Hepatocyte (in vitro differentiated cells): ENCODE results near the gene ATP6V0B. TPM values are rescaled to one million over a fixed set of nuclear protein-coding genes. Genes with fewer than 3 reads are reported as not detected.

ENCODE experiments used
- DNase-seq: peaks from one replicate; pipeline ENCODE4 v3.0.0-alpha.2; 2016; ENCODE audit warnings: low spot score
- H2AFZ ChIP-seq: fragments of 200-600 bp; sonication (generic); 2 replicates; pipeline ENCODE4 v1.6.0; 2016; ENCODE audit warnings: antibody characterized with exemption, mild to moderate bottlenecking
- H3K27ac ChIP-seq: fragments of 200-600 bp; sonication (generic); 2 replicates; pipeline ENCODE4 v1.5.1; 2016; ENCODE audit warnings: mild to moderate bottlenecking
- H3K27me3 ChIP-seq: fragments of 200-600 bp; sonication (generic); 2 replicates; pipeline ENCODE4 v1.6.1; 2016
- H3K36me3 ChIP-seq: fragments of 200-600 bp; sonication (generic); replicated peaks from 2 replicates; pipeline ENCODE4 v1.5.1; 2016; ENCODE audit warnings: low read depth; ENCODE audit not compliant: insufficient read depth
- H3K4me1 ChIP-seq: fragments of 200-600 bp; sonication (generic); 2 replicates; pipeline ENCODE4 v1.5.1; 2016; ENCODE audit warnings: mild to moderate bottlenecking, moderate library complexity; ENCODE audit not compliant: insufficient read depth
- H3K4me2 ChIP-seq: fragments of 200-600 bp; sonication (generic); 2 replicates; pipeline ENCODE4 v1.6.0; 2016
- H3K4me3 ChIP-seq: fragments of 200-600 bp; sonication (generic); 2 replicates; pipeline ENCODE4 v1.5.1; 2016; ENCODE audit warnings: mild to moderate bottlenecking
- H3K79me2 ChIP-seq: fragments of 200-600 bp; sonication (generic); 2 replicates; pipeline ENCODE4 v1.6.0; 2017; ENCODE audit warnings: mild to moderate bottlenecking
- H3K9me2 ChIP-seq: fragments of 200-600 bp; sonication (generic); replicated peaks from 2 replicates; pipeline ENCODE4 v1.6.0; 2017; ENCODE audit warnings: mild to moderate bottlenecking; ENCODE audit not compliant: insufficient read depth
- H3K9me3 ChIP-seq: fragments of 200-600 bp; sonication (generic); 2 replicates; pipeline ENCODE4 v1.5.1; 2016; ENCODE audit warnings: low read depth, mild to moderate bottlenecking
- H4K20me1 ChIP-seq: fragments of 200-600 bp; sonication (generic); 2 replicates; pipeline ENCODE4 v1.6.0; 2016; ENCODE audit warnings: mild to moderate bottlenecking; ENCODE audit not compliant: insufficient read depth, poor library complexity, severe bottlenecking
- CTCF ChIP-seq: fragments of 200-600 bp; sonication (generic); IDR thresholded peaks from 2 replicates; pipeline ENCODE4 v1.5.1; 2016; ENCODE audit warnings: antibody characterized with exemption, mild to moderate bottlenecking; ENCODE audit not compliant: poor library complexity
- EZH2 ChIP-seq: fragments of 200-600 bp; sonication (generic); IDR thresholded peaks from 2 replicates; pipeline ENCODE4 v1.6.1; 2016; ENCODE audit warnings: antibody characterized with exemption, mild to moderate bottlenecking, borderline replicate concordance
- EZH2phosphoT487 ChIP-seq: fragments of 200-600 bp; sonication (generic); IDR thresholded peaks from one replicate; pipeline ENCODE4 v1.6.1; 2018; ENCODE audit warnings: antibody characterized with exemption, mild to moderate bottlenecking, low read depth, moderate library complexity; ENCODE audit not compliant: unreplicated experiment, severe bottlenecking
- WGBS: methylation state at CpG from one replicate; pipeline ENCODE4 v1.1.6; 2016; ENCODE audit warnings: low lambda C conversion rate; ENCODE audit errors: missing lambda C conversion rate; 5-methylcytosine and 5-hydroxymethylcytosine counted together
- polyA plus RNA-seq: library from polyadenylated mRNA; unstranded; fragments of >200 nt; fragmentation: Nextera tagmentation; extraction: Ambion mirVana; gene quantifications from 2 replicates; pipeline ENCODE4 v1.2.1, GENCODE V29; 2016
- total RNA-seq: library from RNA; depleted of rRNA; stranded (reverse); fragments of >200 nt; gene quantifications from 2 replicates; pipeline ENCODE4 v1.2.3, GENCODE V29; 2014

The ATP6V0B gene
- total and polyA plus RNA-seq, 2 experiments from 2014 or later = 195 to 366 TPM

GRCh38 chr1:43938383-43938782 lies 36.4 kb upstream of the ATP6V0B start:
- Histone ChIP-seq H3K9me3 (no peaks in the 10 kb centered on the region), H3K27me3 (peaks cover 5% of the 10 kb centered on the region), H2AFZ (no peak overlapping the region), H3K79me2 (no peaks in the 10 kb centered on the region), H3K36me3 (no peaks in the 10 kb centered on the region), H3K4me2 (no peak overlapping the region), H3K27ac (no peak overlapping the region), H3K4me1 (peaks cover 19% of the 10 kb centered on the region), H3K9me2 (no peaks in the 10 kb centered on the region), H3K4me3 (no peak overlapping the region), H4K20me1 (no peaks in the 10 kb centered on the region)
- TF ChIP-seq EZH2phosphoT487 (no peak), CTCF (no peak), EZH2 (no peak)
- 78% methylated on average over 10 of the region's 10 CpGs for WGBS
- DNase-seq = no peak

- peaks cover 5% of the 10 kb centered on the region for H3K27me3 ChIP-seq
- TF ChIP-seq EZH2 (no peak), CTCF (no peak), EZH2phosphoT487 (no peak)
These were observed 35.7 kb upstream of the ATP6V0B start for GRCh38 chr1:43938892-43939587.

DNA sequence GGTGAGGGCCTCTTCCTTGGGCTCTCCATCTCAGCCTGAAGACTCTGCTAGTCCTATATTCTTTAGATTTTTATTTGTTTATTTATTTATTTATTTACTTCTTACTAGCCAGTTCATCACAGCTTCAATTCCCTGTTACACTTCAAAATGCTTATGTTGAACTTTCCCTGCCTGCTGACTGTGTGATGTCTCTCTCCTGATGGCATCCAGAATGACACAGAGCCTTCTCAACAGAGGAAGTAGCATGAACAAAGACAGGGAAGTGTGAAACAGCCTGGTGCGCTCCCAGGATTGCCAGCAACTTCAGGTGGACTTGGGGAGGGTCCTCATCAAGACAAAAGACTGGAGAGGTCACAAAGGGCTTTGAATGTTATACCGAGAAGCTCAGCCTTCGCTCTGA lies 32.3 kb upstream of the ATP6V0B start:
- Histone ChIP-seq H3K9me3 (no peaks in the 10 kb centered on the region), H3K4me1 (peaks cover 1% of the 10 kb centered on the region), H4K20me1 (no peaks in the 10 kb centered on the region), H3K9me2 (no peaks in the 10 kb centered on the region), H3K4me3 (no peak overlapping the region), H2AFZ (no peak overlapping the region), H3K36me3 (no peaks in the 10 kb centered on the region), H3K27me3 (no peaks in the 10 kb centered on the region), H3K4me2 (no peak overlapping the region), H3K79me2 (peaks cover 5% of the 10 kb centered on the region), H3K27ac (no peak overlapping the region)
- DNase-seq = no peak
- WGBS = 91% methylated on average over 3 of the region's 3 CpGs
- no peak for TF ChIP-seq EZH2
- TF ChIP-seq EZH2phosphoT487 = no peak
- TF ChIP-seq CTCF = no peak

More at GRCh38 chr1:43938892-43939587, 35.7 kb upstream of the ATP6V0B start:
- Histone ChIP-seq H2AFZ (no peak overlapping the region), H3K9me2 (no peaks in the 10 kb centered on the region), H3K27ac (no peak overlapping the region), H3K9me3 (no peaks in the 10 kb centered on the region), H3K4me3 (no peak overlapping the region), H3K4me2 (no peak overlapping the region), H3K36me3 (no peaks in the 10 kb centered on the region), H3K79me2 (no peaks in the 10 kb centered on the region), H4K20me1 (no peaks in the 10 kb centered on the region), H3K4me1 (peaks cover 13% of the 10 kb centered on the region)
- DNase-seq = no peak
- WGBS = 62% methylated on average over 3 of the region's 3 CpGs
